H1 (cell line): ENCODE results near the gene DCBLD1. TPM values are rescaled to one million over a fixed set of nuclear protein-coding genes. Genes with fewer than 3 reads are reported as not detected.

ENCODE experiments used
- CTCF ChIA-PET: fragments of 300-600 bp; sonication (Branson Sonifier 250); formaldehyde crosslinking; loops from one replicate; lab custom pipeline; 2021; ENCODE audit not compliant: partially characterized antibody; lab: Charles Lee
- POLR2A ChIA-PET: fragments of 300-600 bp; sonication (Branson Sonifier 250); formaldehyde crosslinking; loops from one replicate; lab custom pipeline; 2021; ENCODE audit warnings: inconsistent platforms; ENCODE audit not compliant: partially characterized antibody; lab: Charles Lee
- DNase-seq, 2 experiments: peaks; one replicate each; pipeline versions ENCODE4 v3.0.0 to v3.0.0-alpha.2; 2010 to 2022; ENCODE audit warnings: low spot score in 2 of 2, low read depth in 1 of 2, mixed read lengths in 1 of 2
- FAIRE-seq: peaks from 2 replicates; lab custom pipeline; 2011; peaks lifted over from hg19 to GRCh38; lab: Jason Lieb, UNC
- H2AFZ ChIP-seq: 2 replicates; pipeline ENCODE4 v1.8.1; 2012; ENCODE audit warnings: low read length, inconsistent platforms
- H2AK5ac ChIP-seq: 2 replicates; pipeline ENCODE4 v1.6.1; 2013; ENCODE audit warnings: low read depth, low read length
- H2BK120ac ChIP-seq: replicated peaks from 2 replicates; pipeline ENCODE3; 2013; ENCODE audit warnings: low read depth, low read length, inconsistent platforms
- H2BK12ac ChIP-seq: 2 replicates; pipeline ENCODE4 v1.6.1; 2013; ENCODE audit warnings: low read depth, low read length
- H2BK15ac ChIP-seq: 2 replicates; pipeline ENCODE4 v1.6.1; 2013; ENCODE audit warnings: low read length
- H2BK20ac ChIP-seq: 2 replicates; pipeline ENCODE4 v1.6.1; 2013; ENCODE audit warnings: low read length
- H2BK5ac ChIP-seq: 2 replicates; pipeline ENCODE4 v1.6.1; 2013; ENCODE audit warnings: low read depth, low read length
- H3K14ac ChIP-seq: 2 replicates; pipeline ENCODE4 v1.6.1; 2013; ENCODE audit warnings: inconsistent platforms; ENCODE audit not compliant: insufficient read length
- H3K18ac ChIP-seq: 2 replicates; pipeline ENCODE4 v1.6.1; 2013; ENCODE audit warnings: low read length; ENCODE audit errors: extremely low read depth
- H3K23ac ChIP-seq: 2 replicates; pipeline ENCODE4 v1.6.1; 2013; ENCODE audit warnings: inconsistent platforms; ENCODE audit not compliant: insufficient read length
- H3K23me2 ChIP-seq: 2 replicates; pipeline ENCODE4 v1.6.1; 2013; ENCODE audit warnings: low read depth, low read length
- H3K27ac ChIP-seq: 2 replicates; pipeline ENCODE4 v1.6.1; 2011; ENCODE audit warnings: low read depth, low read length, inconsistent platforms
- H3K27me3 ChIP-seq, 4 experiments: replicated peaks in 1 of 4; 1 replicate in 1 of 4; 2 replicates in 3 of 4; pipeline versions ENCODE4 v1.6.1 to v1.8.1; 2011 to 2013; ENCODE audit warnings: low read length in 3 of 4, mild to moderate bottlenecking in 3 of 4, inconsistent platforms in 2 of 4, mixed read lengths in 2 of 4, moderate library complexity in 1 of 4; ENCODE audit not compliant: control insufficient read depth in 3 of 4, insufficient read depth in 3 of 4; ENCODE audit errors: extremely low read depth in 1 of 4
- H3K36me3 ChIP-seq, 4 experiments: 2 replicates each; pipeline versions ENCODE4 v1.6.1 to v1.8.1; 2011 to 2013; ENCODE audit warnings: mild to moderate bottlenecking in 4 of 4, low read length in 3 of 4, moderate library complexity in 2 of 4, control low read depth in 1 of 4, inconsistent platforms in 1 of 4; ENCODE audit not compliant: insufficient read depth in 4 of 4, control insufficient read depth in 2 of 4
- H3K4ac ChIP-seq: replicated peaks from 2 replicates; pipeline ENCODE3; 2013; ENCODE audit warnings: low read length, low read depth, mixed read lengths, inconsistent platforms; ENCODE audit not compliant: insufficient read length
- H3K4me1 ChIP-seq, 4 experiments: replicated peaks in 1 of 4; 1 replicate in 1 of 4; 2 replicates in 3 of 4; pipeline versions ENCODE4 v1.6.1 to v1.8.1; 2011 to 2013; ENCODE audit warnings: low read length in 3 of 4, inconsistent platforms in 2 of 4, mixed read lengths in 1 of 4; ENCODE audit not compliant: insufficient read depth in 4 of 4, control insufficient read depth in 3 of 4
- H3K4me2 ChIP-seq, 2 experiments: 2 replicates each; pipeline versions ENCODE4 v1.6.1 to v1.8.1; 2011 to 2013; ENCODE audit warnings: low read depth in 2 of 2, low read length in 2 of 2, control low read depth in 1 of 2, inconsistent platforms in 1 of 2, mild to moderate bottlenecking in 1 of 2; ENCODE audit not compliant: insufficient read depth in 1 of 2
- H3K4me3 ChIP-seq, 4 experiments: fragments of 200-600, 300-600 bp in 1 of 4; sonication (generic), shearing (Covaris generic), sonication (Bioruptor Twin) in 1 of 4; 2 replicates each; pipeline versions ENCODE4 v1.5.1 to v1.8.1; 2011 to 2016; ENCODE audit warnings: low read length in 4 of 4, low read depth in 3 of 4, control low read depth in 2 of 4, inconsistent platforms in 2 of 4, mild to moderate bottlenecking in 2 of 4, mixed read lengths in 1 of 4, moderate library complexity in 1 of 4; ENCODE audit not compliant: insufficient read depth in 2 of 4; ENCODE audit errors: extremely low read depth in 1 of 4
- H3K56ac ChIP-seq: replicated peaks from 2 replicates; pipeline ENCODE3; 2013; ENCODE audit warnings: low read depth, mild to moderate bottlenecking, mixed read lengths, low read length, inconsistent platforms; ENCODE audit not compliant: insufficient read length
- H3K79me1 ChIP-seq: 2 replicates; pipeline ENCODE4 v1.6.1; 2013; ENCODE audit warnings: low read depth, low read length, control low read depth
- H3K79me2 ChIP-seq, 2 experiments: 2 replicates each; pipeline versions ENCODE4 v1.6.1 to v1.8.1; 2012 to 2013; ENCODE audit warnings: low read length in 2 of 2, mild to moderate bottlenecking in 2 of 2, inconsistent platforms in 1 of 2; ENCODE audit not compliant: insufficient read depth in 2 of 2, control insufficient read depth in 1 of 2
- H3K9ac ChIP-seq, 4 experiments: replicated peaks in 1 of 4; 1 replicate in 1 of 4; 2 replicates in 3 of 4; pipeline versions ENCODE4 v1.6.1 to v1.8.1; 2011 to 2013; ENCODE audit warnings: low read depth in 3 of 4, low read length in 3 of 4, control low read depth in 2 of 4, mild to moderate bottlenecking in 2 of 4, moderate library complexity in 2 of 4, inconsistent platforms in 1 of 4; ENCODE audit errors: extremely low read depth in 1 of 4
- H3K9me3 ChIP-seq, 2 experiments: 2 replicates each; pipeline versions ENCODE4 v1.6.1 to v1.8.1; 2012 to 2013; ENCODE audit warnings: mild to moderate bottlenecking in 2 of 2, moderate library complexity in 2 of 2, control low read depth in 1 of 2, inconsistent platforms in 1 of 2, low read depth in 1 of 2, low read length in 1 of 2, mixed read lengths in 1 of 2; ENCODE audit not compliant: insufficient read depth in 2 of 2
- H4K20me1 ChIP-seq, 2 experiments: replicated peaks in 1 of 2; 2 replicates each; pipeline versions ENCODE3 to v1.8.1; 2011 to 2013; ENCODE audit warnings: inconsistent platforms in 2 of 2, low read length in 2 of 2, mild to moderate bottlenecking in 1 of 2; ENCODE audit not compliant: insufficient read depth in 2 of 2, control insufficient read depth in 1 of 2
- H4K5ac ChIP-seq: 2 replicates; pipeline ENCODE4 v1.6.1; 2013; ENCODE audit warnings: low read length, low read depth, mixed read lengths, inconsistent platforms; ENCODE audit not compliant: insufficient read length
- H4K8ac ChIP-seq: 2 replicates; pipeline ENCODE4 v1.8.0; 2013; ENCODE audit warnings: mild to moderate bottlenecking, moderate library complexity, low read length, inconsistent platforms; ENCODE audit not compliant: insufficient read depth; ENCODE audit errors: extremely low read depth
- H4K91ac ChIP-seq: replicated peaks from 2 replicates; pipeline ENCODE3; 2013; ENCODE audit warnings: low read length, mixed read lengths, inconsistent platforms; ENCODE audit not compliant: insufficient read length
- KDM5A ChIP-seq: fragments of 200-600 bp; IDR thresholded peaks from 2 replicates; pipeline ENCODE4 v1.7.1; 2012; ENCODE audit warnings: mild to moderate bottlenecking, low read length, inconsistent platforms, mixed read lengths
- MAFK ChIP-seq: IDR thresholded peaks from 2 replicates; pipeline ENCODE4 v1.6.1; 2012; ENCODE audit warnings: low read depth, mild to moderate bottlenecking, improper control_type of control experiment, low read length
- NANOG ChIP-seq: IDR thresholded peaks from 2 replicates; pipeline ENCODE4 v1.6.1; 2011; ENCODE audit warnings: low read length, low read depth, mild to moderate bottlenecking, inconsistent platforms; ENCODE audit not compliant: insufficient read depth, poor library complexity, severe bottlenecking
- POU5F1 ChIP-seq: IDR thresholded peaks from 2 replicates; pipeline ENCODE4 v1.6.1; 2011; ENCODE audit warnings: low read depth, mild to moderate bottlenecking, low read length, moderate library complexity
- RFX5 ChIP-seq: IDR thresholded peaks from 2 replicates; pipeline ENCODE4 v1.6.1; 2011; ENCODE audit warnings: low read depth, low read length, improper control_type of control experiment, borderline replicate concordance
- SIN3A ChIP-seq, 2 experiments: IDR thresholded peaks in 1 of 2; conservative IDR thresholded peaks in 1 of 2; 2 replicates each; pipeline ENCODE4 v1.6.1; 2011 to 2012; ENCODE audit warnings: low read length in 2 of 2, improper control_type of control experiment in 1 of 2, low read depth in 1 of 2, mild to moderate bottlenecking in 1 of 2
- SP1 ChIP-seq: IDR thresholded peaks from 2 replicates; pipeline ENCODE4 v1.6.1; 2011; ENCODE audit warnings: low read depth, low read length
- SP4 ChIP-seq: IDR thresholded peaks from 2 replicates; pipeline ENCODE4 v1.6.1; 2012; ENCODE audit warnings: low read length, inconsistent platforms
- SRF ChIP-seq: IDR thresholded peaks from 2 replicates; pipeline ENCODE4 v1.6.1; 2011; ENCODE audit warnings: mild to moderate bottlenecking, low read depth, low read length, moderate library complexity
- TAF7 ChIP-seq: optimal IDR thresholded peaks from 2 replicates; pipeline ENCODE3; 2011; ENCODE audit warnings: low read depth, mild to moderate bottlenecking, inconsistent platforms, low read length, moderate library complexity, borderline replicate concordance
- WGBS, 2 experiments: shearing (Covaris generic) in 1 of 2; methylation state at CpG; one replicate each; pipeline versions ENCODE4 v1.1.6 to v1.1.7; 2013 to 2015; ENCODE audit warnings: low lambda C conversion rate in 2 of 2, mixed read lengths in 2 of 2, inconsistent platforms in 1 of 2, low coverage in 1 of 2, missing lambda C conversion rate in 1 of 2; ENCODE audit not compliant: insufficient replicate concordance in 2 of 2, insufficient coverage in 1 of 2, insufficient read length in 1 of 2; ENCODE audit errors: extremely low coverage in 1 of 2, missing lambda C conversion rate in 1 of 2; 5-methylcytosine and 5-hydroxymethylcytosine counted together
- polyA plus RNA-seq, 7 experiments: library from polyadenylated mRNA; depleted of rRNA in 3 of 7; stranded (reverse) in 5 of 7; unstranded in 2 of 7; fragments of >200 nt in 5 of 7; fragments of 200-250 nt in 2 of 7; gene quantifications; 1 replicate in 5 of 7; 2 replicates in 1 of 7; 4 replicates in 1 of 7; pipeline versions ENCODE4 v1.2.1 to v1.2.3, GENCODE V29; 2011 to 2013; ENCODE audit warnings: missing spikeins in 2 of 7, mixed read lengths in 2 of 7
- total RNA-seq: library from RNA; stranded (reverse); fragmentation: NEBNext Ultra II Directional; extraction: Animal tissue kit (Norgen Biotek cat#: 25700); gene quantifications from 2 replicates; pipeline ENCODE4 v1.2.1, GENCODE V29; 2021
- TF ChIP-seq, protein P1 (sequence below): IDR thresholded peaks from 2 replicates; pipeline ENCODE4 v1.6.1; 2012; ENCODE audit warnings: inconsistent platforms

The DCBLD1 gene
- total and polyA plus RNA-seq, 2 of the 8 experiments (the other 6 are each of a cell fraction or from before 2014, with no cell fraction given): 3.9 to 11.2 TPM

DNA sequence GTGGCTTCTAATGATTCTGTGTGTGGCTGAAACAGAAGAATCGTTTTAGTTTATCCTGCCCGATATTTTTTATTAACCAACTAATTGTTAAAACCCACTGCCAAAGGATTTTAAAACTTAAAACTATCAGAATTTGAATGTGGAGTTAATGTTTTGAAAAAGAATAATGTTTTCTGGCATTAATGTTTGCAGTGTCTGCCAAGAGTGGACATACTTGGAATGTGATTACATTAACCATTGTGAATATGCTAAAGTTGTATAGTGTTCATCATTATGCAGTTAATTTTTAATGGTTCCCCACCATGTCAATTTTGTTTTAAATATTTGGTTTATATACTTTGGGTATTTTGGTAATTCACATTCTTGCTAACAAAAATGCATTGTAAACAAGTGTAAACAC is 24.4 kb downstream of the DCBLD1 start:
- DNase-seq (no peak), FAIRE-seq (no peak)
- Histone ChIP-seq H3K14ac (no peak overlapping the region), H2AFZ (no peak overlapping the region), H3K4ac (no peak overlapping the region), H4K20me1 (no peaks in the 10 kb centered on the region), H3K9ac (no peak overlapping the region), H3K27ac (no peak overlapping the region), H3K4me1 (no peaks in the 10 kb centered on the region), H3K79me2 (no peaks in the 10 kb centered on the region), H3K56ac (no peak overlapping the region), H4K91ac (no peak overlapping the region), H2AK5ac (no peak overlapping the region), H2BK5ac (no peak overlapping the region), H2BK12ac (no peak overlapping the region), H4K5ac (no peak overlapping the region), H3K23me2 (no peaks in the 10 kb centered on the region), H3K4me3 (no peak overlapping the region), H3K79me1 (no peaks in the 10 kb centered on the region), H2BK20ac (no peak overlapping the region), H2BK15ac (no peak overlapping the region), H4K8ac (no peak overlapping the region), H3K18ac (no peak overlapping the region), H3K9me3 (no peaks in the 10 kb centered on the region), H3K4me2 (no peak overlapping the region), H3K23ac (no peak overlapping the region), H2BK120ac (no peak overlapping the region), H3K36me3 (no peaks in the 10 kb centered on the region), H3K27me3 (no peaks in the 10 kb centered on the region)
- POLR2A ChIA-PET: no interaction called here
- CTCF ChIA-PET: interaction anchor here (0.9 kb wide), 1 partner anchor 14 kb away, joined by 3 read pairs; no protein-coding TSS in a partner anchor
- WGBS, 2 experiments: 90% methylated on average over 2 of the region's 2 CpGs; no CpG with 5 or more reads in 1 of the 2 experiments
- no peak for TF ChIP-seq TAF7
- no peak for TF ChIP-seq SP4
- TF ChIP-seq POU5F1: no peak
- no peak for TF ChIP-seq SRF
- no peak for TF ChIP-seq SP1
- no peak for TF ChIP-seq NANOG
- TF ChIP-seq, protein P1, sequence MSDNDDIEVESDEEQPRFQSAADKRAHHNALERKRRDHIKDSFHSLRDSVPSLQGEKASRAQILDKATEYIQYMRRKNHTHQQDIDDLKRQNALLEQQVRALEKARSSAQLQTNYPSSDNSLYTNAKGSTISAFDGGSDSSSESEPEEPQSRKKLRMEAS: no peak
- TF ChIP-seq MAFK: no peak
- no peak for TF ChIP-seq KDM5A
- no peak for TF ChIP-seq SIN3A (conservative IDR thresholded peaks at IDR 0.05 in 1 of 2, IDR thresholded peaks at IDR 0.05 in 1 of 2; ENCODE audit: low read depth in 1 of 2, low read length in 2 of 2)
- TF ChIP-seq RFX5: no peak
